Activated CD4-positive, alpha-beta T cell treated with anti-CD3 and anti-CD28 coated beads, Interleukin-2, amount 50 U/mL, for 1 hour (primary cell): ENCODE data around the gene POP4.

Source experiments
- DNase-seq: peaks from one replicate; pipeline ENCODE4 v3.0.0-alpha.2; 2020

POP4 gene

GRCh38 chr19:29635963-29636362 is 29.9 kb downstream of the POP4 start:
- no peak for DNase-seq

DNA sequence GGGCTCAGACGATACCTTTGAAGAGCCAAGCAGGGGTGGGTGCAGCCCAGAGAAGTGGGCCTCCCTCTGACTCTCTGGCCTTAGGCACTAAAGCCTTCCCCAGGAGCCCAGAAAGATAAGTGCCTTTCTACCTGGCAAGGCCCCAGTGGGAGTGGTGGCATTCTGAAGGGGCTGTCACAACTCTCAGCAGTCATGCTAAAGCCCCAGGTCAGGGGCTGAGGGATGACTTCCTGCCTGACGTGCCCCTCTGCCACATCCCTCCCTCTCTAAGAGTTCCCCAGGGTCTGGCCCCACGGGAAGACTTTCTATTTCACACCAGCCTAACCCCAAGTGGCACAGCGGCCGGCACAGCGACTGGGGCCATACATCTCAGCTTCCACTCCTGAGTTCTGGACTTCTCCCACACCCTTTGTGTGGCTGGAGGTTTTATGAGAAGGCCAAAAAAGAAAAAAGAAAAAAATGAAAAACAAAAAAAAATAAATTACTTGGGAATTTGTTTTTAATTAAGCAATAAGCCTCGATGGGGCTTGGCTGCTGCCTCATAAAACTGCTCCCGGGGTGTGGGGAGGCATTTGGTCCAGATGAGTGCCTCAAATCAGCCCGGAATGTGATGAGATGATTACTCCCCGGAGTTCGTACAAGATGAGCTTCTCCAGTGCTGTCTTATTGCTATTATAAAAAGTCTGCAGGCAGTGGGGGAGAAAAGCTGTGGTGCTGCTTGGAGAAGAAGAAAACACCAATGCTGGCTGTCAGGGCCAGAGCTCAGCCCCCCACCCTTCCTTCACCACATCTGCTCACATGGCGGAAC is 30.7 kb downstream of the POP4 start:
- DNase-seq: no peak

DNA sequence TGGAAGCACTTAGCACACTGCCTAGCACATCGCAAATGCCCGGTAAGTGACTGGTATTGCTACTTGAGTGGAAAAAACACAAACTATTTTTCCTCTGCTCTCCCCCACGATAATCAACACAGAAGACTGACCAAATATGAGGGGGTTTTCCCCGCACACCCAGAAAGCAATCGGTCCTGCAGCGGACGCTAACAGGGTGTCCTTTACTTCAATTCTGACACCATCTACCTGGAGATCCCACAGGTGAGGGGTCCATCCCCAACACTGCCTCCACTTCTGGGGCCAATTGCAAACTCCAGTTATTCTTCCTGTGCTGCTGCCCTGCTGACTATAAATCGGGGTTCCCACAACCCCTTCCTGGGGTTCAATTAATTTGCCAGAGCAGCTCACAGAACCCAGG is 33.0 kb downstream of the POP4 start:
- DNase-seq: no peak

- DNase-seq: no peak
These were observed 34.1 kb downstream of the POP4 start for GRCh38 chr19:29640231-29640630.

- no peak for DNase-seq
These were observed 35.5 kb downstream of the POP4 start for GRCh38 chr19:29641597-29641996.

DNA sequence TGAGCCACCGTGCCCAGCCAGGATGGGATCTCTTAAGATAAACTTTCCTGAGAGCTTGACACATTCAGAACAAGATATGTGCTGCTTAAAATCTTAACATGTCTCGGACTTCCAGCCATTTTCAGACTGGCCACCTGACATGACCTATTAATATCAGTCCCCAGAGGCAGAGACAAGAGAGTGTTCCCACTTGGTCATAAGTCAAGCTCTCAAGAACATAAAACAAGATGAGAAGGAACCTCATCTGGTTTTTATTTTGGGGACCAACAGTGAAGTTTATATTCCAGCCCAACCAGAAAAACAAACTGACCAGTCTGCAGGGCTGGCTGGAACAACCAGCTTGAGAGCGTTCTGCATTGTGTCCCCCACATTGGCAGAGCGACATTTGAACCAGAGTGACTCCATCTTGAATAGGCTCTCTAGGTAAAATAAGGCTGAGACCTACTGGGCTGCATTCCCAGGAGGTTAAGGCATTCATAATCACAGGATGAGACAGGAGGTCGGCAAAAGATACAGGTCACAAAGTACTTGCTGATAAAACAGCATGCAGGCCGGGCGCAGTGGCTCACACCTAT is 37.4 kb downstream of the POP4 start:
- DNase-seq: no peak

DNA sequence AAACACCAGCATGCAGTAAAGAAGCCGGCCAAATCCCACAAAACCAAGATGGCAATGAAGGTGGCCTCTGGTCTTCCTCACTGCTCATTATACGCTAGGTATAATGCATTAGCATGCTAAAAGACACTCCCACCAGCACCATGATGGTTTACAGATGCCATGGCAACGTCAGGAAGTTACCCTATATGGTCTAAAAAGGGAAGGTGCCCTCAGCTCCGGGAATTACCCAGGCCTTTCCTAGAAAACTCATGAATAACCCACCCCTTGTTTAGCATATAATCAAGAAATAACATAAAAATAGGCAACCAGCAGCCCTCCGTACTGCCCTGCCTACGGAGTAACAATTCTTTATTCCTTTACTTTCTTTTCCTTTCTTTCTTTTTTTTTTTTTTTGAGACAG is 38.1 kb downstream of the POP4 start:
- DNase-seq: no peak

DNA sequence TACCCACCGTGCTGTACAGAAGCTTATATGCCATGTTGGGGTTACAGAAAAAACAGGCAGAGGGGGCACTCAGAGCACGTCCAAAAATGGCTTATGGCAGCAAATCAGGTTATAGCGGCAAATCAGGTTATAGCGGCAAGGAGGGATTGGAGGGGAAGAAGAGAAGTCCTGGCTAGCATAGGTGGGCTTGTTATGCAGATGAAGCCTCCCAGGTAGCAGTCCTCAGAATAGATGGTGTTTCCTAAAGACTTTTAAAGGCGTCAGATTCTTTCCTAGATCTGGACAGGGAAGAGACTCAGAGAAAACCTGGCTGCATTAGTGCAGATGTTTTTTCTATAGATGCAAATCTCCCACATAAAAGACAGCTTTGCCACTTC is 39.4 kb downstream of the POP4 start:
- DNase-seq: no peak

GRCh38 chr19:29645911-29646310 is 39.8 kb downstream of the POP4 start:
- no peak for DNase-seq

DNA sequence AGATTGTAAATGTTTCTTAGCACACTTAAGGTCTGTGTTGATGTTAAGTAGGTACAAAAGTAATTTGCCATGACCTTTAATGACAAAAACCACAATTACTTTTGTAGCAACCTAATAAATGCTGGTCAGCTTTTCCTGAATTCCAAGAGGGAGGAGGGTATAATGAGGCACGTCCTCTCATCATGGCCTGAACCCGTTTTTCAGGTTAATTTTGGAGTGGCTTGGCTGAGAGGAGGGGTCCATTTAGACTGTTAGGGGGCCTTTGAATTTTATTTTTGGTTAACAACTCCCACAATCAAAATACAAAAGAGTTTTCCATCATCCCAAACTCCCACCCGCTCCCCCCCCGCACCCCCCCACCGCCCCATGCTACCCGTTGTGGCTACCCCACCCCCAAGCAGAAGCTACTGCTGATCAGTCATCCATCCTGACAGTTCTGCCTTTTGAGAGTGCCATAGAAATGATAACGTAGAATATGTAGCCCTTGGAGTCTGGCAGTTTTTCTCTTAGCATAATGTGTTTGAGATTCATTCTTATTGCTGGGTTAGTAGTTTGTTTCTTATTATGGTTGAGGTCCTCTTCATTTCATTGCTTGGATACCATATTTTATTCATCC is 44.8 kb downstream of the POP4 start:
- no peak for DNase-seq

DNA sequence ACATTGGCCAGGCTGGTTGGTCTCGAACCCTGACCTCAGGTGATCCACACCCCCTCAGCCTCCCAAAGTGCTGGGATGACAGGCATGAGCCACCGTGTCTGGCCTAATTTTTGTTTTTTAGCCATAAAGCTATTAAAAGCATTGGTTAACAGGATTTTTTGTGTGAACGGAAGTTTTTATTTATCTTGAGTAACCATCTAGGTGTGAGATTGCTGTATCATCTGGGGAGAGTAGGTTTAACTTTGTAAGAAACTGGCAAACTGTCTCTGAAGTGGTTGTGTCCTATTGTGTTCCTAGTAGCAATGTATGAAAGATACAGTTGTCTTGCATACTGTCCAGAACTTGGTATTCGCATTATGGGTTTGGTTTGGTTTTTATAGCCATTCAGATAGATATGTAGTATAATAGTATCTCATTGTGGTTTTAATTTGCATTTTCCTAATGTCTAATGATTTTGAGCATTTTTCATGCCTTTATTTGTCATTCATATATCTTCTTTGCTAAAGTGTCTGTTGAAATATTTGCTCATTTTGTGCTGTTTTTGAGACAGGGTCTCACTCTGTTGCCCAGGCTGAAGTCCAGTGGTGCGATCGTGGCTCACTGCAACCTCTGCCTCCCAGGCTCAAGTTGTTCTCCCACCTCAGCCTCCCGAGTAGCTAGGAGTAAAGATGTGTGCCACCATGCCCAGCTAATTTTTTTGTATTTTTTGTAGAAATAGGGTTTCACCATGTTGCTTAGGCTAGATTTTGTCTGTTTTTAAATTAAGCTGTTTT is 45.7 kb downstream of the POP4 start:
- DNase-seq: no peak

DNA sequence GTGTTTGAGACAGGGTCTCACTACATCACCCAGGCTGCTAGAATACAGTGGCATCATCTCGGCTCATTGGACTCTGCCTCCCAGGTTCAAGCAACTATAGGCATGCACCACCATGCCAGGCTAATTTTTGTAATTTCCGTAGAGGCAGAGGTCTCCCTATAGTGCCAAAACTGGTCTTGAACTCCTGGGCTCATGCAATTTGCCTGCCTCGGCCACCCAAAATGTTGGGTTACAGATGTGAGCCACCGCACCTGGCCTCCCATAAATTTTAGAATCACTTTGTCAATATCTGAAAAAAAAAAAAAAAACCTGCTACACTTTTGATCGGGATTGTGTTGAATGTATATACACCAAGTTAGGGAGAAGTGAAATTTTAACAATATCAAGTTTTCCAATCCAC is 47.3 kb downstream of the POP4 start:
- DNase-seq: no peak

- no peak for DNase-seq
These were observed 49.7 kb downstream of the POP4 start for GRCh38 chr19:29655648-29656335.

- DNase-seq: no peak
These were observed 52.3 kb downstream of the POP4 start for GRCh38 chr19:29658221-29658991.

- no peak for DNase-seq
These were observed 54.8 kb downstream of the POP4 start for GRCh38 chr19:29660835-29661234.

GRCh38 chr19:29662278-29662603 is 56.2 kb downstream of the POP4 start:
- DNase-seq: no peak

DNA sequence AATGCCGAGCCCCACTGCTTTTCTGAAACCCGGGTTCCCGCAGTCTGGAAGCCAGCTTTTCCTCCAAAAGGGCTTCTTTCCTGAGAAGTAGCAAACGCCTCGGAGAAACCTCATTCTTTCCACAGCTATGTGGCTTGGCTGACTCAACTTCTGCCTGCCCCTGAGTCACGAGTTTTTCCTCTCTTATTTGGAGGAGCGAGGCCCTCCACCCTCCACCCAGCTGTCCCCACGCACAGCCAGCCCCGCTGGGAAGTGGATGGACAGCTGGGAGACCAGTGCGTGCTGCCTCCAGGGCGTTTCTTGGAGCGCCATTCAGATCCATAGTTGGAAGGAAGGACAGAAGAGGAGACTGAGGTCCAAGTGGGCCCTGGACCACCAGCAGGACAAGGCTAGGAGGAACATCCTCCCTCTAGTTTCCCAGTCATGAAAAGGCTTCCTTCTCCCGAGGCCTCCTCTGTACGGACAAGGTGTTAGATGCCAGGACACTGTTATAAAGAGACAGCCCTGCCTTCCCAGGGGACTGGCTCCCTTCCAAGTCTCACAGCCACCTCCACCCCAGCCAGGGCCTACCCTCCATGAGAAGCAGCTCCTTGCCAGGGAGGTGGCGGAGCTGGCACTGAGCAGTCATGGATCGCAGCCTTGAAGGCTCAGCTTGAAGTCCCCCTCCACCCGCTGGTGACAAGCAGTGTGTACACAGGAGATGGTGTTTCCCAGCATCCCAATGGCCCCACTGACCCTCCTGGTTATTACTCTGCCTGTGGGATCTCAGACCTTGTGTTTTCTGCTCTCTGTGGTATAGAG is 56.7 kb downstream of the POP4 start:
- no peak for DNase-seq

DNA sequence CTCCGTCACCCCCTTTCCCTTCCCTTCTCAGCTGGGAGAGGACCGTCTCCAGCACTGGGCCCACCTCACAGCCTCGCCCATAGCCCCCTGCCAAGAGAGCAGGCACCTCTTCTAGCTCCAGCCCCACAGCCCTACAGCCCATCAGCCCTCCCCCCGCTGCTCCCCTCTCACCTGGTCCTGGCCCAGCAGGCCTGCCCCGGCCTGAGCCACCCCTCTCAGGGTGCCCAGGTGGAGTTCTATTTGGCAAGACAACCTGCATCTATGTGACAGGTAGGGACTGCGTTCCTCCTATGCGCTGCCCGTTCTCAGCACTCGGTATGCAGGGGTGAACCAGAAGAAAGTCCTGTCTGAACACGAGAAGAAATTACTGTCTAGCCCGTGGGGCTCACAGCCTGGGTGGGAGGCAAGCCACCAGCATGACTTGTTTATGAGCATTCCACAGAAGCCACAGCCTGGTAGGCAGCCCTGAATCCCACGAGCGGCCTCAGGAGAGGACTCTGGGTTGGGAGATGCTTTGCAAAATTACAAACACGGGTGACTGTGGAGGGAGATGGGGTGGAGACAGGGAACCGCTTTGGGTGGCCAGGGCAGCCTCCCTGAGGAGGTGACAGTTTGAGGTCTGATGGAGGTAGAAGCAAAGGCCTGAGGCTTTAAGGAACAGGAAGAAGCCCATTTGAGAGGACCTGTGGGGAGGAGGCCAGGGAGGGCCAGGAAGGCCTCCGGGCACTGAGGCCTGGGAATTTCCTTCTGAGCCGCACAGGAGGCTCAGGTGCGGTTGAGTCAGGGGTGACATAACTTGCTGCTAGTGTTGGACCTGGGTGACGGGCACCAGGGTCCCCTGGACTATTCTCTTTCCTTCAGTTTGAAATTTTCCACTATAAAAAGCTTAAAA is 58.0 kb downstream of the POP4 start:
- DNase-seq: no peak

- no peak for DNase-seq
These were observed 58.7 kb downstream of the POP4 start for GRCh38 chr19:29664753-29665214.

GRCh38 chr19:29665215-29665825 is 59.2 kb downstream of the POP4 start, which contains the start of gene PLEKHF1:
PLEKHF1 (plus strand) TSS chr19:29665461; CDS start chr19:29673840, 8,379 bp downstream.
- peak; percentile 76 for DNase-seq
